HUES64 (cell line): ENCODE measurements around the gene CA10.

ENCODE experiments used
- H3K27ac ChIP-seq: 2 replicates; pipeline ENCODE4 v1.7.0; 2013; ENCODE audit warnings: low read depth, low read length, inconsistent platforms
- H3K27me3 ChIP-seq: 2 replicates; pipeline ENCODE4 v1.6.1; 2013; ENCODE audit warnings: mild to moderate bottlenecking, low read length; ENCODE audit not compliant: insufficient read depth
- H3K36me3 ChIP-seq: 2 replicates; pipeline ENCODE4 v1.6.1; 2013; ENCODE audit warnings: mild to moderate bottlenecking, low read length; ENCODE audit not compliant: insufficient read depth
- H3K4me1 ChIP-seq: 2 replicates; pipeline ENCODE4 v1.6.1; 2013; ENCODE audit warnings: mild to moderate bottlenecking, low read length, moderate library complexity; ENCODE audit not compliant: insufficient read depth
- H3K4me3 ChIP-seq: 2 replicates; pipeline ENCODE4 v1.5.1; 2013; ENCODE audit warnings: mild to moderate bottlenecking, low read length, moderate library complexity
- H3K9ac ChIP-seq: 2 replicates; pipeline ENCODE4 v1.6.1; 2013; ENCODE audit warnings: mild to moderate bottlenecking, low read depth, low read length
- H3K9me3 ChIP-seq: 2 replicates; pipeline ENCODE4 v1.6.1; 2013; ENCODE audit warnings: low read depth, low read length; ENCODE audit not compliant: insufficient read depth
- WGBS: fragments of 150-250, 120-280 bp; methylation state at CpG from one replicate; pipeline ENCODE4 v1.1.7; 2013; ENCODE audit warnings: missing lambda C conversion rate; 5-methylcytosine and 5-hydroxymethylcytosine counted together

Gene CA10

DNA sequence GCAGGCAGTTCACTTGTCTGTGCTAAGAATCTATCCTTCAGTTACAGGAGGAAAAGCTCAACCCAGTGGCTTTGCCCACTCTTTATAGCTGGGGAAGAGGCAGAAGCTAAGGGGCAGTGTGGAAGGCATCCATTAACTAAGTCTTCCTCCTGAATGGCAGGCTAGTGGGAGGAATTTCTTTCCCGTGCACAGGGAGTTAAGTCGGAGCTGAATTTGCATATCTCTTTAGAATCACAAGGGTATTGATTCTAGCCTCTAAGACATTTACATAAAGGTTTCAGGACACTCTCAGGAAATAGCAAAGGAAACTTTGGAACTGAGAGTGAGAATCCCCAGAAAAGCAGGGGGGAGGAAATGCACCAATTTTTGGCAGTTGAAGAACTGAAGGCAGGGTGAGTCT lies 245.6 kb downstream of the CA10 start:
- Histone ChIP-seq H3K27ac (no peak overlapping the region), H3K4me3 (no peak overlapping the region), H3K36me3 (no peaks in the 10 kb centered on the region), H3K4me1 (peaks cover 16% of the 10 kb centered on the region), H3K9ac (no peak overlapping the region), H3K27me3 (no peaks in the 10 kb centered on the region), H3K9me3 (0 out of 2 replicates have a peak, but pooled peaks cover 12% of the 10 kb centered on the region)
- 58% methylated on average over 2 of the region's 2 CpGs for WGBS

DNA sequence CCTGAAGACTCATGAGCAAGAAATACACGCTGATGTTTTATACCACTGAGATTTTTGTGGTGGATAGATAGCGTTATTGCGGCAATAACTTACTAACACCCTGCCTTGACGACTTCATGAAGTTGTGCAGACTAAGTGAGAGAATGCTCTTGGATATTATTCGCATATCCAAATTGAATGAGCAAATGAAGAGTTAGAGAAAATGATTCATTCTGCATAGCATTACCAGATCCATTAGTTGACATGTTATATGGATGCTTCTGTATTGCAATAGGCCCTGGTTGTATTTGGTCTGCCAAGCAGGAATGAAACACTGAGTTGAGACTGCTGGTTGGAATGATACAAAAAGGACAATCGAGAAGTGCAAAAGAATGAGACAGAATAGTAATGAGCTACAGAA lies 247.3 kb downstream of the CA10 start:
- H3K4me1 ChIP-seq = peaks cover 16% of the 10 kb centered on the region

DNA sequence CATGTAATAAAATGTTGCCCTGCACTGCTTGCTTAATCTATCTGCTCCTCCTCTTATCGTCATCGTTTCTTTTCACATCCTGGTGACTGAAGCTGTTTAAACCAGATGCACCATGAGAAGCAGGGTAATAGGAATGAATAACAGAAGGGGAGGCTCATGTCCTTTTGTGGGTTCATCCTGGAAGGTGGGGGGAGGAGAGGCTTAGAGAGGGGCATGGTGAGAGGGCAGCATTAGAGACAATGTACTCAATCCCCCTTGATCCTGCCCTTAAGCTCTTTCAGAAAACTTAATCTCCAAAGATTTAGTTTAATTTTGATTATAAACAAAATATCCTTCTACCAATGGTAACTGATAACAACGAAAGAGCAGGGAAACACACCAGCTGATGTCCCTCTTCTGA lies 248.5 kb downstream of the CA10 start:
- WGBS = 81% methylated on average over 3 of the region's 3 CpGs
- 0 out of 2 replicates have a peak, but pooled peaks cover 4% of the 10 kb centered on the region for H3K9me3 ChIP-seq
- H3K27me3 ChIP-seq = no peaks in the 10 kb centered on the region
- no peak overlapping the region for H3K9ac ChIP-seq
- H3K4me3 ChIP-seq = no peak overlapping the region
- peaks cover 16% of the 10 kb centered on the region for H3K4me1 ChIP-seq
- no peak overlapping the region for H3K27ac ChIP-seq
- H3K36me3 ChIP-seq = no peaks in the 10 kb centered on the region

More for the DNA sequence above, 247.3 kb downstream of the CA10 start:
- 91% methylated on average over 6 of the region's 6 CpGs for WGBS
- Histone ChIP-seq H3K9ac (no peak overlapping the region), H3K27ac (no peak overlapping the region), H3K9me3 (0 out of 2 replicates have a peak, but pooled peaks cover 5% of the 10 kb centered on the region), H3K4me3 (no peak overlapping the region), H3K36me3 (no peaks in the 10 kb centered on the region), H3K27me3 (no peaks in the 10 kb centered on the region)

DNA sequence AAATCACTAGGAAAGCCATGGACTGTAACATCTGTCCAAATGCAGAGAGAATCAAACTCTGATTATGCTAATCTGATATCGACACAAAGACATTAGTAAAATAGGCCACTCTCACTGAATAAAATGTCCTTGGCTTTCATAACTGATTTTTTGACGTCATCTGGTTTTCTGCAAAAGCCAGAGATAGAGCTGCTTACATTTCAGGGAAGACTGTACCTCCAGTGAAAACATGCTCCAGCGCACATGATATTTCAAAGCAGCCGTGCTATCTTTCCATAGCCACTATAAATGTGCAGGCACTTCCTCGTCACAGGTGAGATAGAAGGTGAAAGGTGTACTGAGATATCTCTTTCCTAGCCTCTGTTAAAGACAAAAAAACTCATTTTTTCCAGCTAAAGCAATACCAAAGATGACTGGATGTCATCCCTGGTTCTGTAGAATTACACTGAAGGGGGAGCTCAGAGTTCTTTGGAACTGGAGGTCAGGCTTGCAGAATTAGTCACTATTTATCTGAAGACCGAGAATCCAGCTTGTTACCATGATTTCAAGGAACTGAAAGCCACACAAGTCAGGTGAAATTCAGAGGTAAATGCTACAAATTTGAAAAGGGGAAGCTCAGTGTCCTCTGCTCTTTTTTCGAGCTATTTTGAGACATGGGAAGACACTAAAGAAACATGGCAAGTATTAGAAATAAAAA lies 249.5 kb downstream of the CA10 start:
- 80% methylated on average over 6 of the region's 7 CpGs for WGBS
- Histone ChIP-seq H3K9ac (no peak overlapping the region), H3K27ac (no peak overlapping the region), H3K36me3 (no peaks in the 10 kb centered on the region), H3K4me1 (peaks cover 16% of the 10 kb centered on the region), H3K9me3 (0 out of 2 replicates have a peak, but pooled peaks cover 6% of the 10 kb centered on the region), H3K4me3 (no peak overlapping the region), H3K27me3 (no peaks in the 10 kb centered on the region)

DNA sequence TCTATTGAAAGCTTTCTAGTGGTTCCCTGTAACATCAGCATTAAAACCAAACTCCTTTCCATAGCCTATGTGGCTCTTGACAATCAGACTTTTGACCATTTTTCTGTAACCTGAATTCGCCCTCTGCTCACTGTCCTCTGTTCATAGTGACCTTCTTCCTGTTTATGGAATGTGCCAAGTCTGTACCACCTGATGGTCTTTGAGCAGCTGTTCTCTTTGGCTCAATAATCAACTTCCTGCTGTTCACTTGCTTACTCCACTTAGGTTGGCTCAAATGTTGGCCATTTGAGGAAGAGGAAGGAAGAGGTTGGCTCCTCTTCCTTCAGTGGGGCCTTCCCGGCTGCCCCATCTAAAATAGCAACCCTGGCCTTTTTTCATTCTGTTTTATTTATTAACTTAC lies 251.5 kb downstream of the CA10 start:
- Histone ChIP-seq H3K36me3 (no peaks in the 10 kb centered on the region), H3K9me3 (0 out of 2 replicates have a peak, but pooled peaks cover 6% of the 10 kb centered on the region), H3K27me3 (no peaks in the 10 kb centered on the region), H3K9ac (no peak overlapping the region), H3K4me3 (no peak overlapping the region), H3K4me1 (peaks cover 4% of the 10 kb centered on the region; the same call in 1 of the 2 replicates), H3K27ac (no peak overlapping the region)
- WGBS = 77% methylated on average over 1 of the region's 2 CpGs

DNA sequence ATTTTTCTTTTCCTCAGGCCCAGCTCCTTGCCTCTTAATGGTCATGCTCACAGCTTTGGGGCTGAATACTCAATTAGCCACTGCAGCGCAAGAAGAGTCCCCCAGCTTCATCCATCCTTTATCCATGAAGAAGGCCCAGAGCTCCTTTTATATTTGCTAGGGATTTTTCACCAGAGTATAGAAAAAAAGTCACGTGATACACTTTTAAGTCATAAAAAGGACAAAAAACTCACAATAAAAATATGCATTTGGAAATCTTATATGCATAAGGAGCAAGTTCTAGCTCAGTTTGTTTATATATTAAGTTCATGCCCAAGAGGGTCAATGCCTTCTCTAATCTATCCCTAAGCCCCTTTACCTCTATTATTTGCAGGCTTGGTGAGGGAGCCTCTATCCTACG lies 254.1 kb downstream of the CA10 start:
- Histone ChIP-seq H3K36me3 (no peaks in the 10 kb centered on the region), H3K27me3 (no peaks in the 10 kb centered on the region), H3K27ac (no peak overlapping the region), H3K9ac (no peak overlapping the region), H3K4me3 (no peak overlapping the region), H3K4me1 (no peaks in the 10 kb centered on the region), H3K9me3 (0 out of 2 replicates have a peak, but pooled peaks cover 6% of the 10 kb centered on the region)
- 83% methylated on average over 2 of the region's 3 CpGs for WGBS

DNA sequence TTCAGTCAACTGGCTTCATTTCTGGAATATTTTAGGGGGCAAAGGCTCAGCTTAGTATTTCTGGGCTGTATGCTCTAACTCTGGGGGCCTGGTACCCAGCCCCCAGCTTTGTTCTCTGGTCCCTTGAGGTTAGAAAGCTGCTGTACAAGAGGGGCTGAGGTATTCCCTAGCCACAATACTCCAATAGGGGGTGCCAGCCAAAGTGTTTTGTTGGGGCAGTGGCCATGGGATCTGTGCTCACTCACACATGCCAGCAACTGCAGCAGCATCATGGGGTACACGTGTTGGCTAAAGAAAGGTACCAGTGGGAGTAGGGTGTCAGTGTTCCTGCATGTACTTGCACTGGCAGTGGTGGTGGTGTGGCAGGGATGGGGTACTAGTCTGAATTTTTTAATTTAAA lies 257.3 kb downstream of the CA10 start:
- Histone ChIP-seq H3K9ac (no peak overlapping the region), H3K9me3 (0 out of 2 replicates have a peak, but pooled peaks cover 3% of the 10 kb centered on the region), H3K4me1 (no peaks in the 10 kb centered on the region), H3K27me3 (no peaks in the 10 kb centered on the region), H3K4me3 (no peak overlapping the region), H3K27ac (no peak overlapping the region), H3K36me3 (no peaks in the 10 kb centered on the region)
- 45% methylated on average over 1 of the region's 1 CpG for WGBS

DNA sequence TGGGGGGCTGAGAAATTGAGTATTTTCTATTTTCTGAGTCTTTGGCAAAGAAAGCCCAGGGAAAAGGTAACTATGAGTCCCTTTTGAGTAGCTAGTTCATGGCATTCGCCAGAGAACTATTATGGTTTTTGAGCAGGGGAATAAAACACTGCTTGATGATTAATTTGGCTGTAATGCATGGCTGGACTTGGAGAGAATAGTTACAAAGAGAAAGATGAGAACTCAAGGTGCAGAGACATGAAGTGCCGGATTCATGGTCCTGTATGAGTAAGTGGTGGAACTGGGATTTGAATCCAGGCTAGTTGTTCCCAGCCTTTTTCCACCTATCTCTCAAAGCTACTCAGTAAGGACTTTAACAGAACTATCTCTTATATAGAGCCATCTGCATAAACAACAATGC lies 266.6 kb downstream of the CA10 start:
- H3K9ac ChIP-seq = no peak overlapping the region
- no peaks in the 10 kb centered on the region for H3K27me3 ChIP-seq
- H3K4me3 ChIP-seq = no peak overlapping the region
- WGBS = 87% methylated on average over 2 of the region's 2 CpGs
- no peak overlapping the region for H3K27ac ChIP-seq
- no peaks in the 10 kb centered on the region for H3K36me3 ChIP-seq
- peaks cover 10% of the 10 kb centered on the region; the same call in 1 of the 2 replicates for H3K9me3 ChIP-seq
- no peaks in the 10 kb centered on the region for H3K4me1 ChIP-seq

DNA sequence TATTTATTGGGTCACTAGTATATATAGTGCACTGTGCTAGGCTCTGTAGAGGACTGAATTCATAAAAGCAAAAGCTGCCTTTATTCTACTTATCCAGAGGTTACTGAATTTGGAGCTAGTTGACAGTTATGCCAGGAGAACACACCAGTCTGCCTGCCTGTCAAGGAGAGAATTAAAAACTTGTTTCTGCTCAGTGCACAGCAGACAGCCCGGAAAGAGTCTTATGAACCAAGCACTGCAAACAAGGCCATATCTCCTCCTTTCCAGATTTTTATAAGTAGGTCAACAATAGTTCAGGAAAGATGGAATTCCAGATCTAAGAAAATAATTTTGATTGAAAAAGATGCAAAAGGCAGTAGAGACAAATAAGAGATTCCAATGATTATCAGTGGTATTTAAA lies 267.8 kb downstream of the CA10 start:
- 94% methylated on average over 1 of the region's 1 CpG for WGBS
- Histone ChIP-seq H3K36me3 (no peaks in the 10 kb centered on the region), H3K9me3 (peaks cover 14% of the 10 kb centered on the region; the same call in 1 of the 2 replicates), H3K4me1 (no peaks in the 10 kb centered on the region), H3K4me3 (no peak overlapping the region), H3K27ac (no peak overlapping the region), H3K9ac (no peak overlapping the region), H3K27me3 (no peaks in the 10 kb centered on the region)

DNA sequence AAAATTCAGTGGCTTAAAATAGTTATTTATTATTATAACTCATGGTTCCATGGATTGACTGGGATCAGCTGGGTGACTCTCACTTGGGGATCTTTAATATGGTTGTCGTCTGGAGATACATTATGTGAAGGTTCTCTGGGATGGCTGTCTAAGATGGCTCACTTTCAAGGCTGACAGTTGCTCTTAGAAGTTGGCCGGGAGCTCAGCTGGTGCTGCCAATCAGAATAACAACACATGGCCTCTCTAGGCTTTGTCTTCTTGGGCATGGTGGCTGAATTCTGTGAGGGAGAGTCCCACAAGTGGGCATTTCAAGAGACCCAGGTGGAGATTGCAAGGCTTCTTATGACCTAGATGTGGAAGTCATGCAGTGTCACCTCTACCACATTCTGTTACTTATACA lies 269.7 kb downstream of the CA10 start:
- Histone ChIP-seq H3K4me3 (no peak overlapping the region), H3K9me3 (peaks cover 14% of the 10 kb centered on the region; the same call in 1 of the 2 replicates), H3K9ac (no peak overlapping the region), H3K27me3 (no peaks in the 10 kb centered on the region), H3K4me1 (no peaks in the 10 kb centered on the region), H3K36me3 (no peaks in the 10 kb centered on the region), H3K27ac (no peak overlapping the region)
- WGBS = 78% methylated on average over 2 of the region's 2 CpGs

DNA sequence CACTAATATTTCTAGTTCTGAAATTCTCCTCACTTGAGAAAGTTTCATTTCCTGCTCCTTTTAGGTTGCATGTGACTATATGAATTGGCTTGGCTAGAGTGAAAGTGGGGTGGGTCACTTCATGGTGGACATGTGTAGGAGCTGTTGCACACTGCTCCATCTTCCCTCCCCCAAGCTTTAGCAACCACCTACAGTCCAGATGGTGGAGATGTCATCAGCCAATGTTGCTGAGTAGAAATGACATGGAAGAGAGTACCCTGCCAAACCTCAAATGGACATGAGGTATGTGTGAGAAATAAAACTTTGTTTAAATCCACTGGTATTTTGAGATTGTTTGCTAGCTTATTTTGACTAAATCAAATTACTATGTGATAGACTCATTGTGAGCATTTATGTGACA lies 281.5 kb downstream of the CA10 start:
- H3K4me3 ChIP-seq = no peak overlapping the region
- H3K4me1 ChIP-seq = no peaks in the 10 kb centered on the region; the same call in 1 of the 2 replicates
- no peak overlapping the region for H3K9ac ChIP-seq
- H3K27me3 ChIP-seq = no peaks in the 10 kb centered on the region
- H3K36me3 ChIP-seq = no peaks in the 10 kb centered on the region
- no peak overlapping the region for H3K27ac ChIP-seq
- peaks cover 6% of the 10 kb centered on the region; the same call in 1 of the 2 replicates for H3K9me3 ChIP-seq
